ENCODE data around the gene KLHL29. TPM values are rescaled to one million over a fixed set of nuclear protein-coding genes. Genes with fewer than 3 reads are reported as not detected.

KLHL29 gene
- total and polyA plus RNA-seq, 2 of the 13 experiments (the other 11 are each of a cell fraction or from before 2014, with no cell fraction given): 0.01 TPM; not detected in 1

GRCh38 chr2:23679044-23679443 is 294.1 kb downstream of the KLHL29 start:
- FAIRE-seq (no peak), DNase-seq (ENCODE audit: low spot score) (no peak), ATAC-seq (no peak)
- H3K9me3 ChIP-seq (ENCODE audit: low read length): 0 out of 2 replicates have a peak, but pooled peaks cover 3% of the 10 kb centered on the region
- H3K4me2 ChIP-seq (ENCODE audit: low read depth, low read length): no peak overlapping the region
- TF ChIP-seq MEF2D (CRISPR knock-in tag; IDR thresholded peaks at IDR 0.05): no peak
- TF ChIP-seq PHF8 (CRISPR knock-in tag; IDR thresholded peaks at IDR 0.05): no peak
- TF ChIP-seq MXD1 (CRISPR knock-in tag; IDR thresholded peaks at IDR 0.05): no peak
- TF ChIP-seq ZNF629 (CRISPR knock-in tag; conservative IDR thresholded peaks at IDR 0.05): 0 out of 2 replicates have a peak, but pooled peaks have one; percentile 14
- peak; percentile 90 for TF ChIP-seq RBAK (CRISPR knock-in tag; IDR thresholded peaks at IDR 0.05)
- no peak for TF ChIP-seq HIC2 (CRISPR knock-in tag; IDR thresholded peaks at IDR 0.05; ENCODE audit: low read depth)
- no peak for TF ChIP-seq ZNF431 (CRISPR knock-in tag; IDR thresholded peaks at IDR 0.05; ENCODE audit: borderline replicate concordance, low read depth)
- TF ChIP-seq ZNF362 (CRISPR knock-in tag; IDR thresholded peaks at IDR 0.05; ENCODE audit: borderline replicate concordance): no peak
- no peak for TF ChIP-seq FUBP1 (CRISPR knock-in tag; IDR thresholded peaks at IDR 0.05; ENCODE audit: borderline replicate concordance)
- no peak overlapping the region for H3K4me3 ChIP-seq (replicated peaks in 1 of 3; ENCODE audit: insufficient read depth in 1 of 3, low read depth in 2 of 3, low read length in 3 of 3)
- WGBS (ENCODE audit: low lambda C conversion rate): 14% methylated on average over 1 of the region's 1 CpG
- ChIA-PET CTCF (ENCODE audit: low intra/inter-chr PET ratio, low total read pairs) (no interaction called here), POLR2A (no interaction called here)
- H2AFZ ChIP-seq (ENCODE audit: low read length): no peak overlapping the region
- H4K20me1 ChIP-seq (ENCODE audit: insufficient read depth, low read length): no peaks in the 10 kb centered on the region
- BruUV-seq (replicated peaks): no TSS peak
- in situ Hi-C loops (cut with HindIII; ENCODE audit: extremely low pct_ligation_motif_present, low pct_unique_long_range_greater_than_20kb) (no loop called here), intact Hi-C loops (cut with micrococcal nuclease; ENCODE audit: unreplicated experiment) (no loop called here)
- peaks cover 0 to 4% of the 10 kb centered on the region in 2 experiments; a peak in 1 of 5 replicates for H3K27me3 ChIP-seq (ENCODE audit: control insufficient read depth in 1 of 2, insufficient read depth in 2 of 2, low read length in 2 of 2)
- H3K9ac ChIP-seq (ENCODE audit: insufficient read depth, low read depth, low read length): no peak overlapping the region
- no peaks in the 10 kb centered on the region for H3K79me2 ChIP-seq (ENCODE audit: insufficient read depth, low read length)
- H3K4me1 ChIP-seq (ENCODE audit: insufficient read depth, low read length): peaks cover 4% of the 10 kb centered on the region
- H3K36me3 ChIP-seq (replicated peaks in 1 of 2; ENCODE audit: control insufficient read depth in 1 of 2, insufficient read depth in 2 of 2, low read length in 2 of 2): no peaks in the 10 kb centered on the region
- no peak overlapping the region for H3K27ac ChIP-seq (ENCODE audit: extremely low read length, insufficient read depth, low read length)

All from HepG2 (cell line).